Pancreas (tissue), 10 donors: ENCODE data around the gene TRAPPC1. TPM values are rescaled to one million over a fixed set of nuclear protein-coding genes. Genes with fewer than 3 reads are reported as not detected.

Experiments used
- ATAC-seq, 4 donors: fragments of 200-7000 bp; cut with Tn5 transposase; one replicate each; pipeline versions ENCODE4 v1.8.0 to v1.9.1; 2020; ENCODE audit warnings: mild to moderate bottlenecking in 4 of 4, moderate library complexity in 4 of 4
- DNase-seq, 6 donors: peaks; one replicate each; pipeline ENCODE4 v3.0.0-alpha.2; 2020
- FAIRE-seq: peaks from 2 replicates; lab custom pipeline; 2012; peaks lifted over from hg19 to GRCh38; lab: Jason Lieb, UNC
- H3K27ac ChIP-seq, 4 donors: fragments of 200-600 bp; sonication (generic); 1 replicate in 3 of 4; 2 replicates in 1 of 4; pipeline versions ENCODE4 v1.5.0 to v1.8.0; 2020
- H3K27me3 ChIP-seq, 4 donors: fragments of 200-600 bp; one replicate each; pipeline ENCODE4 v1.8.0; 2021
- H3K36me3 ChIP-seq, 3 donors: fragments of 200-600 bp; sonication (generic) in 1 of 3; one replicate each; pipeline versions ENCODE4 v1.5.0 to v1.8.0; 2020 to 2021
- H3K4me1 ChIP-seq, 3 donors: fragments of 200-600 bp; one replicate each; pipeline ENCODE4 v1.8.0; 2021
- H3K4me3 ChIP-seq, 4 donors: fragments of 200-600 bp; sonication (generic) in 2 of 4; one replicate each; pipeline versions ENCODE4 v1.5.0 to v1.8.0; 2020 to 2021
- H3K9me3 ChIP-seq, 4 donors: fragments of 200-600 bp; one replicate each; pipeline ENCODE4 v1.8.0; 2021
- CTCF ChIP-seq, 4 donors: fragments of 200-600 bp; sonication (generic) in 3 of 4; IDR thresholded peaks; one replicate each; pipeline versions ENCODE4 v1.5.0 to v1.8.0; 2021; ENCODE audit warnings: antibody characterized with exemption in 4 of 4
- WGBS, 2 donors: extraction: QIAGEN DNeasy Blood & Tissue Kit; methylation state at CpG; one replicate each; pipeline ENCODE4 v1.1.7; 2013; 5-methylcytosine and 5-hydroxymethylcytosine counted together
- intact Hi-C, 3 donors: fragments of 100-400 bp; cut with DNase I; formaldehyde crosslinking; loops; one replicate each; pipeline versions ENCODE4 v1.11.1 to v1.14.2; 2022
- polyA plus RNA-seq, 2 donors: library from polyadenylated mRNA; stranded (reverse); fragments of 200-250 nt; gene quantifications; one replicate each; pipeline ENCODE4 v1.2.3, GENCODE V29; 2013
- total RNA-seq, 6 donors: library from RNA; stranded (reverse); fragmentation: NEBNext Ultra II Directional in 4 of 6; extraction: Animal tissue kit (Norgen Biotek cat#: 25700) in 4 of 6; gene quantifications; one replicate each; pipeline versions ENCODE4 v1.2.1 to v1.2.4, GENCODE V29; 2021 to 2023
- donor health status: healthy with polysubstance abuse.
- donor health status: DM: no; HTN: no; CAD: no; lungs with moderate emphysema.
- donor health status: DM: no; HTN: no; CAD: no.
- donor health status: control.
- donor health status: control.
- donor health status: Bipolar disorder and iron deficiency.
- donor health status: DM: yes; HTN: yes; CAD: no.
- donor health status: DM: no; HTN: no; CAD: no.
- donor health status: DM: no; HTN: no; CAD: no.
- donor health status: DM: yes; HTN: yes; CAD: no.

Gene TRAPPC1
- total and polyA plus RNA-seq, 8 donors = 27.3 to 67.1 (median 49.1) TPM

DNA sequence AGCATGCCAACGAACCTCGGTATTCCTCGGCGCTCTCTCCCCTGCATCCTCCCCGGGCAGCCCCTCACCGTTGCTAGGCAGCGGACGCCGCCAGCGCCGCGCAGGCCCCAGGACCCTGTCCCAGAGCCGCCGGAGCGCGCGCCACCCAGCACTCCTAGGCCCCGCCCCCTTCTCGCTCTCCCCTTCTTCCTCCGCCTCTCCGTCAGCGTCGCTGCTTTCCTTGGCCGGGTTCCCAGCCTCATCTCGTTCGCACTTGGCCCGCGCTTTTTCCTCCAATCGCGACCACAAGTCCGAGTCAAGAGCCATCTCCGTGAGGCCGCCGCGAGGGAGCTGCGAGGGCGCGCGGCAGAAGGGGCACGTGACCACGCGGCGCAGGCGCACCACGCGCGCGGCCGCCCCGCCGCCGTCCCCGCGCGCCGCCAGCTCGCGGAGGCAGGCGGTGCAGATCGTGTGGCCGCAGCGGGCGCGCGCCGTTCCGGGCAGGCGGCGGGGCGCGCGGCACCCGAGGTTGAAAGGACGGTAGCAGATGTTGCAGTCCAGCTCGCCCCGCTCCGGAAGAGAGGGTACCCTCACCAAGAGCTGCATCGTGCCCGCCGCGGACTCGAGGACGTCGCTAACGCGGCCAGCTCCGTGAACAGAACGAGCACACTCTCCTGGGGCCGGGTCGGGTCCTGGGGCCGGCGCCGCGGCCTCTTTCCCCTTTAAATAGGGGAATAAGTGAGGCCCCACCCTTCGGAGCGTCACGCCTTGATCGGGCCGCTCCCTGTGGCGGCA lies 15.9 kb downstream of the TRAPPC1 start, which contains the start of gene RNF227:
TSS of gene RNF227 (minus strand) at position 679 of the 774 bp plus-strand sequence. CDS start at position 585, 94 bp downstream.
- Histone ChIP-seq H3K4me3 (peak within 1 kb of the TSS; percentile 26 to 59 (median 48)), H3K27ac (peak within 1 kb of the TSS; percentile 74 to 93 (median 81)), H3K36me3 (peaks cover 0 to 11% (median 1%) of the 10 kb centered on the region in 3 donors), H3K4me1 (peaks cover 0 to 15% (median 6%) of the 10 kb centered on the region in 3 donors), H3K9me3 (no peaks in the 10 kb centered on the region), H3K27me3 (no peaks in the 10 kb centered on the region)
- DNase-seq = peak; percentile 85 to 95 (median 88)
- intact Hi-C loops = no loop called here
- no peak for FAIRE-seq
- TF ChIP-seq CTCF (IDR thresholded peaks at IDR 0.05) = no peak
- ATAC-seq = peak; percentile 85 to 92 (median 88)
- 0 to 1% methylated on average over 74 to 100 of the region's 100 CpGs for WGBS, 2 donors

DNA sequence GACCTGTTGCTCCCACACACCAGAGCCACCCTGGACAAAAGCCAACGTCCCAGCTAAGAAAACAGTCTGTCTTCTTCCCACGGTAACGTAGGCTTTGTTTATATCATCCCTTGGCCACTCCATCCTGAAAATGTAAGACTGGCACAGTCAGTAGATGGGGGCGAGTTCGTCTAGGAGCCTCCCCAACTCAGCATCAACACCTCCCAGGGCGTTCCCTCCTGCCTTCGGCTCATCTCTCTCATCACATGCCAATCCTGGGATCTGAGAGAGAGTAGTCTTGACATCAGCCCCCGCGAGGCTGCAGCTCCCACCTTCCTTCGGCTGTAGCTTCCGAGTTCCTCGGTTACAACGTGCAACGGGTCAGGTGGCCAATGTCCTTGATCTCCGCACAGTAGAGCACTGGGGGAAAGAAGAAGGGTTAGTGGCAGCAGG lies 16.6 kb downstream of the TRAPPC1 start:
- DNase-seq = peak in 4 of 6 donors; percentile 49 to 64 (median 57)
- peak; percentile 52 to 68 (median 63) for ATAC-seq
- intact Hi-C loops = no loop called here
- WGBS, 2 donors = 2% methylated on average over 15 of the region's 15 CpGs
- Histone ChIP-seq H3K27me3 (no peaks in the 10 kb centered on the region), H3K4me3 (peak overlapping the region; percentile 26 to 59 (median 48)), H3K27ac (peak overlapping the region; percentile 74 to 93 (median 81)), H3K9me3 (no peaks in the 10 kb centered on the region), H3K4me1 (peaks cover 0 to 15% (median 6%) of the 10 kb centered on the region in 3 donors), H3K36me3 (peaks cover 0 to 15% (median 3%) of the 10 kb centered on the region in 3 donors)
- TF ChIP-seq CTCF (IDR thresholded peaks at IDR 0.05) = no peak
- no peak for FAIRE-seq

DNA sequence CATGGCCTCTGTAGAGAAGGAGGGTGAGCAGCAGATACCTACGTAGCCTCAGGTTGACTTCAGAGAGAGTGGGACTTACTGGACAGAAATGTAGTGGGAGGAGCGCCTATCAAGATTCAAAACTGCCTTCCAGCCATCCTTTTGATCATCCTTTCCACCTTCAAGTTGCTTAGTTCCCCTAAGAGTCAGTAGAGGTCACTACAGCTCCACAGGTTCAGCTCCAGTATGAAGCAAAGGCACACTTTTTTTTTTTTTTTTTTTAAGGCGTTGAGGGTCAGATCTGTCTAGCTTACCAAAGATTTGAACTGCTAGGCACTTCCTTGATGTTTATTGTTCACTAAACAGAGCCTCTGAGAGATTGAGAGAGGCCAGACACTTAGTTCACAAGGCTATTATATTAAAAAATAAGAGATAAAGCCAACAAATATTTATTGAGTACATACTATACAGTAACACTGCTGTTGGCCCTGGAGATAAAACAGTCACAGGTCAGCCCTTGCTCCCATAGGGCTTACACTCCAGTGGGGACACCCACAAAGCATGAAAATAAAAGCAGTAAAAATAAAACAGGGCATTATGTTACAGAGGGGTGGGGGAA lies 18.7 kb downstream of the TRAPPC1 start:
- DNase-seq (peak in 1 of 6 donors; percentile 43), FAIRE-seq (peak; percentile 61), ATAC-seq (peak; percentile 29 to 52 (median 47))
- intact Hi-C loops = loop anchor here in 2 of 3 donors (5.0 kb wide), 2 partner anchors 74 to 79 kb away; no protein-coding TSS in a partner anchor
- peaks cover 0 to 29% (median 12%) of the 10 kb centered on the region in 3 donors for H3K36me3 ChIP-seq
- H3K27ac ChIP-seq = peak overlapping the region in 1 of 4 donors; percentile 44
- peak; percentile 34 to 56 (median 47) for TF ChIP-seq CTCF (IDR thresholded peaks at IDR 0.05)
- 38 to 43% methylated on average over 3 of the region's 3 CpGs for WGBS, 2 donors
- H3K4me3 ChIP-seq = no peak overlapping the region
- H3K9me3 ChIP-seq = no peaks in the 10 kb centered on the region
- peaks cover 0 to 15% (median 6%) of the 10 kb centered on the region in 3 donors for H3K4me1 ChIP-seq
- H3K27me3 ChIP-seq = no peaks in the 10 kb centered on the region

DNA sequence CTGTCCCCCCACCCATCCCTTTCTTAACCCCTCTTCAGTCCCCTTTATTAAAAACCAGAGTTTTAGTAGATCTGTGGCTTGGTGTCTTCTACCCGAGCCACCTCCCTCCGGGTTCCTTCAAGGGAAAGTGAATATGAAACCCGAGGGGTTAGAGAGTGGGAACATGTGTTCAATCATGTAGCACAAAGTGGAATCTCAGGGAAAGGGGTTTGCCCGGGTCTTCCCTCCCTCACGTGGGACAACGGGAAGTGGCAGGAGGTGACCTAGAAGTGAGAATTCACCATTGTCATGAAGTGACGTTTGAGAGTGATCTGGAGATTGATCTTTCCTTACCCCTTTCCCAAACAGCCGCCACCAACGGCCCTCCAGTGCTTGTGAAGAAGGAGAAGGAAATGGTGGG lies 20.6 kb downstream of the TRAPPC1 start:
- intact Hi-C loops = loop anchor here in 2 of 3 donors (5.0 kb wide), 2 partner anchors 76 to 81 kb away; no protein-coding TSS in a partner anchor
- no peak overlapping the region for H3K4me3 ChIP-seq
- peaks cover 0 to 11% (median 6%) of the 10 kb centered on the region in 3 donors for H3K4me1 ChIP-seq
- no peak overlapping the region for H3K27ac ChIP-seq
- H3K9me3 ChIP-seq = no peaks in the 10 kb centered on the region
- H3K27me3 ChIP-seq = no peaks in the 10 kb centered on the region
- TF ChIP-seq CTCF (IDR thresholded peaks at IDR 0.05) = no peak
- ATAC-seq (no peak), DNase-seq (no peak), FAIRE-seq (no peak)
- peaks cover 0 to 48% (median 12%) of the 10 kb centered on the region in 3 donors for H3K36me3 ChIP-seq
- WGBS, 2 donors = 79 to 84% methylated on average over 9 of the region's 9 CpGs
